ENCODE results near the gene ZNF292.

- TF ChIP-seq POLR2AphosphoS5 (IDR thresholded peaks at IDR 0.05; ENCODE audit: borderline replicate concordance, low read depth, low read length), result no peak
- no peak for TF ChIP-seq EZH2 (IDR thresholded peaks at IDR 0.05)
These were observed 764 bp downstream of the ZNF292 start for GRCh38 chr6:87155842-87156815.

All from SK-N-MC (cell line).